GM18499 (cell line): Measurements from ENCODE around the gene WDR5.

Source experiments
- ATAC-seq: cut with Tn5 transposase; IDR thresholded peaks from one replicate; pipeline ENCODE4 v1.9.1; 2021; ENCODE audit warnings: moderate number of reproducible peaks; ENCODE audit not compliant: insufficient read depth, unreplicated experiment

WDR5 gene

GRCh38 chr9:134172198-134173126 is 36.6 kb downstream of the WDR5 start:
- no peak for ATAC-seq

GRCh38 chr9:134173127-134174072 is 37.5 kb downstream of the WDR5 start:
- no peak for ATAC-seq

- ATAC-seq, result no peak
Observed at GRCh38 chr9:134174073-134174449, 38.2 kb downstream of the WDR5 start.

GRCh38 chr9:134174526-134175290 is 38.8 kb downstream of the WDR5 start:
- no peak for ATAC-seq

- ATAC-seq, result no peak
Observed at GRCh38 chr9:134175291-134175807, 39.5 kb downstream of the WDR5 start.

GRCh38 chr9:134175808-134176598 is 40.1 kb downstream of the WDR5 start:
- no peak for ATAC-seq

GRCh38 chr9:134176599-134176968 is 40.7 kb downstream of the WDR5 start:
- no peak for ATAC-seq

GRCh38 chr9:134177186-134177585 is 41.3 kb downstream of the WDR5 start:
- no peak for ATAC-seq

- no peak for ATAC-seq
Observed at GRCh38 chr9:134177624-134178393, 41.9 kb downstream of the WDR5 start.

GRCh38 chr9:134178394-134178767 is 42.5 kb downstream of the WDR5 start:
- ATAC-seq, result no peak

GRCh38 chr9:134178768-134179551 is 43.1 kb downstream of the WDR5 start:
- no peak for ATAC-seq

GRCh38 chr9:134179595-134179917 is 43.7 kb downstream of the WDR5 start:
- no peak for ATAC-seq

GRCh38 chr9:134179918-134180785 is 44.3 kb downstream of the WDR5 start:
- ATAC-seq, result no peak

- no peak for ATAC-seq
Observed at GRCh38 chr9:134180786-134181647, 45.1 kb downstream of the WDR5 start.

- ATAC-seq, result no peak
Observed at GRCh38 chr9:134181648-134182034, 45.8 kb downstream of the WDR5 start.

- no peak for ATAC-seq
Observed at GRCh38 chr9:134182554-134183085, 46.7 kb downstream of the WDR5 start.
